Trophoblast cell (in vitro differentiated cells and primary cell): ENCODE measurements around the gene ACBD4.

ENCODE experiments used
- DNase-seq, 2 donors: peaks; one replicate each; pipeline ENCODE4 v3.0.0-alpha.2; 2016
- H2AFZ ChIP-seq: 2 replicates; pipeline ENCODE4 v1.6.1; 2013; ENCODE audit warnings: low read length, moderate library complexity, mild to moderate bottlenecking; ENCODE audit not compliant: insufficient read depth, poor library complexity
- H2AK5ac ChIP-seq: 2 replicates; pipeline ENCODE4 v1.6.1; 2013; ENCODE audit warnings: mild to moderate bottlenecking, low read length
- H2BK120ac ChIP-seq: 2 replicates; pipeline ENCODE4 v1.6.1; 2013; ENCODE audit warnings: low read length, mild to moderate bottlenecking, moderate library complexity; ENCODE audit not compliant: insufficient read depth, poor library complexity
- H2BK12ac ChIP-seq: 2 replicates; pipeline ENCODE4 v1.6.1; 2013; ENCODE audit warnings: mild to moderate bottlenecking, low read length, moderate library complexity
- H2BK5ac ChIP-seq: 2 replicates; pipeline ENCODE4 v1.6.1; 2013; ENCODE audit warnings: low read length, low read depth, moderate library complexity, mild to moderate bottlenecking; ENCODE audit not compliant: poor library complexity
- H3K14ac ChIP-seq: 2 replicates; pipeline ENCODE4 v1.6.1; 2013; ENCODE audit warnings: mild to moderate bottlenecking, low read length
- H3K18ac ChIP-seq: 2 replicates; pipeline ENCODE4 v1.6.1; 2013; ENCODE audit warnings: mild to moderate bottlenecking, low read length
- H3K23ac ChIP-seq: 2 replicates; pipeline ENCODE4 v1.6.1; 2013; ENCODE audit warnings: low read length
- H3K27ac ChIP-seq: 2 replicates; pipeline ENCODE4 v1.5.1; 2013; ENCODE audit warnings: low read depth, mild to moderate bottlenecking, inconsistent platforms, low read length, moderate library complexity
- H3K27me3 ChIP-seq: 2 replicates; pipeline ENCODE4 v1.6.1; 2013; ENCODE audit warnings: inconsistent platforms, mild to moderate bottlenecking, low read length, moderate library complexity; ENCODE audit not compliant: insufficient read depth
- H3K36me3 ChIP-seq, 2 experiments: 1 replicate in 1 of 2; 2 replicates in 1 of 2; pipeline ENCODE4 v1.6.1; 2013; ENCODE audit warnings: low read length in 2 of 2, mild to moderate bottlenecking in 2 of 2, moderate library complexity in 1 of 2; ENCODE audit not compliant: insufficient read depth in 2 of 2, control insufficient read depth in 1 of 2
- H3K4ac ChIP-seq: 2 replicates; pipeline ENCODE4 v1.6.1; 2013; ENCODE audit warnings: low read depth, mild to moderate bottlenecking, low read length, moderate library complexity
- H3K4me1 ChIP-seq, 2 experiments: 1 replicate in 1 of 2; 2 replicates in 1 of 2; pipeline ENCODE4 v1.6.1; 2013; ENCODE audit warnings: low read length in 2 of 2, mild to moderate bottlenecking in 2 of 2, moderate library complexity in 1 of 2; ENCODE audit not compliant: insufficient read depth in 2 of 2, control insufficient read depth in 1 of 2
- H3K4me2 ChIP-seq: 2 replicates; pipeline ENCODE4 v1.6.1; 2013; ENCODE audit warnings: inconsistent platforms, mild to moderate bottlenecking, low read length, moderate library complexity
- H3K4me3 ChIP-seq: 2 replicates; pipeline ENCODE4 v1.5.1; 2013; ENCODE audit warnings: mild to moderate bottlenecking, low read depth, low read length, inconsistent platforms
- H3K79me1 ChIP-seq: one replicate; pipeline ENCODE4 v1.6.1; 2013; ENCODE audit warnings: low read length
- H3K79me2 ChIP-seq: 2 replicates; pipeline ENCODE4 v1.6.1; 2013; ENCODE audit warnings: low read length, mild to moderate bottlenecking; ENCODE audit not compliant: control insufficient read depth, insufficient read depth, poor library complexity
- H3K9ac ChIP-seq: 2 replicates; pipeline ENCODE4 v1.6.1; 2013; ENCODE audit warnings: mild to moderate bottlenecking, low read length
- H3K9me3 ChIP-seq: 2 replicates; pipeline ENCODE4 v1.6.1; 2013; ENCODE audit warnings: low read depth, mild to moderate bottlenecking, control low read depth, inconsistent platforms, low read length; ENCODE audit not compliant: insufficient read depth
- H4K12ac ChIP-seq: 2 replicates; pipeline ENCODE4 v1.6.1; 2013; ENCODE audit warnings: low read depth, mild to moderate bottlenecking, low read length, moderate library complexity
- H4K8ac ChIP-seq: 2 replicates; pipeline ENCODE4 v1.6.1; 2013; ENCODE audit warnings: low read depth, mild to moderate bottlenecking, low read length, moderate library complexity
- H4K91ac ChIP-seq: one replicate; pipeline ENCODE4 v1.6.1; 2013; ENCODE audit warnings: low read depth, mild to moderate bottlenecking, low read length, moderate library complexity
- WGBS: extraction: QIAGEN DNeasy Blood & Tissue Kit; methylation state at CpG from one replicate; pipeline ENCODE4 v1.1.7; 2013; ENCODE audit warnings: missing lambda C conversion rate; ENCODE audit not compliant: insufficient read length, insufficient coverage; ENCODE audit errors: extremely low coverage; 5-methylcytosine and 5-hydroxymethylcytosine counted together

Gene ACBD4

DNA sequence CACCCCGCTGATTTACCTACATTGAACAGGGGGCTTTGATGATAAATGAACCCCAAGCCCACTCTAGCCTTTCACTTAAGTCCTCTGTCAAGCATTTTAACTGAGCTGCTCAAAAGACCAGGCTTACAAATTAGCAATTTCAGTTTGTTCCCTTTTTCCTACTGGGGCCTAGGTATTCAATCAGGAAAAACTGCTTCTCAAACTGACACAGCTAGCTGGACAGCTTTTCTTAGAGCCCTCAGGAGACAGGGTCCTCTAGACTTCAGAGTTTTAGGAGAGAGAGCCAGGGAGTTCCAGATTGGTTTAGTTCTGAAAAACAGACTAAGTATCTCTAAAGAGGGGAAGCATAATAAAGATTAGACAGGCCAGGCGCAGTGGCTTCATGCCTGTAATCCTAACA, 20.0 kb downstream of the ACBD4 start:
- Histone ChIP-seq H4K91ac (peak overlapping the region; percentile 45), H3K4ac (no peak overlapping the region), H2BK12ac (no peak overlapping the region), H3K4me3 (no peak overlapping the region), H3K36me3 (no peaks in the 10 kb centered on the region), H2BK5ac (peak overlapping the region; percentile 42), H3K4me1 (peaks cover 7 to 21% of the 10 kb centered on the region in 2 experiments), H3K27me3 (no peaks in the 10 kb centered on the region), H3K9ac (no peak overlapping the region), H3K14ac (peak overlapping the region; percentile 65), H4K8ac (peak overlapping the region; percentile 46), H3K9me3 (no peaks in the 10 kb centered on the region), H2AK5ac (no peak overlapping the region), H3K23ac (no peak overlapping the region), H3K27ac (peak overlapping the region; percentile 73), H3K79me1 (peaks cover 6% of the 10 kb centered on the region), H2AFZ (no peak overlapping the region), H3K4me2 (peak overlapping the region; percentile 44), H3K18ac (no peak overlapping the region), H4K12ac (no peak overlapping the region), H3K79me2 (peaks cover 2% of the 10 kb centered on the region), H2BK120ac (peak overlapping the region; percentile 49)
- DNase-seq = peak; percentile 63 to 81
- no CpG with 5 or more reads among the region's 2 CpGs for WGBS

- Histone ChIP-seq H2BK12ac (no peak overlapping the region), H2BK120ac (peak overlapping the region; percentile 49), H2BK5ac (no peak overlapping the region), H3K4ac (no peak overlapping the region), H3K27ac (peak overlapping the region; percentile 73), H3K27me3 (no peaks in the 10 kb centered on the region), H3K4me2 (no peak overlapping the region), H3K79me2 (peaks cover 9% of the 10 kb centered on the region), H3K9me3 (no peaks in the 10 kb centered on the region), H4K12ac (no peak overlapping the region), H2AFZ (no peak overlapping the region), H4K91ac (peak overlapping the region; percentile 13), H3K9ac (no peak overlapping the region), H2AK5ac (no peak overlapping the region), H3K79me1 (peaks cover 14% of the 10 kb centered on the region), H3K4me3 (no peak overlapping the region), H3K36me3 (no peaks in the 10 kb centered on the region), H3K18ac (no peak overlapping the region), H4K8ac (no peak overlapping the region), H3K23ac (no peak overlapping the region), H3K4me1 (peaks cover 7 to 20% of the 10 kb centered on the region in 2 experiments), H3K14ac (no peak overlapping the region)
- no peak for DNase-seq
- WGBS = 100% methylated on average over 2 of the region's 3 CpGs
Observed at GRCh38 chr17:45156242-45156641, 20.8 kb downstream of the ACBD4 start.

- peak overlapping the region; percentile 78 for H2AFZ ChIP-seq
- no peaks in the 10 kb centered on the region for H3K27me3 ChIP-seq
- H3K9ac ChIP-seq = peak overlapping the region; percentile 94
- H3K4me2 ChIP-seq = peak overlapping the region; percentile 93
- peak overlapping the region; percentile 99 for H3K14ac ChIP-seq
- H3K18ac ChIP-seq = peak overlapping the region; percentile 98
- peak overlapping the region; percentile 99 for H2BK120ac ChIP-seq
- H3K4me1 ChIP-seq = peaks cover 12 to 19% of the 10 kb centered on the region in 2 experiments
- peak overlapping the region; percentile 100 for H4K91ac ChIP-seq
- H3K79me1 ChIP-seq = peaks cover 19% of the 10 kb centered on the region
- H3K27ac ChIP-seq = peak overlapping the region; percentile 99
- DNase-seq = peak; percentile 30 to 48
- H2BK12ac ChIP-seq = no peak overlapping the region
- no peaks in the 10 kb centered on the region for H3K9me3 ChIP-seq
- peak overlapping the region; percentile 94 for H3K4me3 ChIP-seq
- no CpG with 5 or more reads among the region's 48 CpGs for WGBS
- H4K12ac ChIP-seq = peak overlapping the region; percentile 99
- peak overlapping the region; percentile 99 for H2AK5ac ChIP-seq
- peak overlapping the region; percentile 100 for H4K8ac ChIP-seq
- peak overlapping the region; percentile 100 for H2BK5ac ChIP-seq
- peak overlapping the region; percentile 71 for H3K23ac ChIP-seq
- peak overlapping the region; percentile 98 for H3K4ac ChIP-seq
- no peaks in the 10 kb centered on the region for H3K36me3 ChIP-seq
- peaks cover 10% of the 10 kb centered on the region for H3K79me2 ChIP-seq
Observed at GRCh38 chr17:45160447-45161287, 25.2 kb downstream of the ACBD4 start.

GRCh38 chr17:45161288-45162024, 26.0 kb downstream of the ACBD4 start, which contains the start of gene HEXIM2:
Gene HEXIM2 (plus strand): TSS chr17:45161875. CDS start chr17:45162794, 919 bp downstream.
- H2BK12ac ChIP-seq = no peak within 1 kb of the TSS
- peak within 1 kb of the TSS; percentile 99 for H4K12ac ChIP-seq
- peak within 1 kb of the TSS; percentile 99 for H3K14ac ChIP-seq
- peak within 1 kb of the TSS; percentile 100 for H4K91ac ChIP-seq
- H3K4me2 ChIP-seq = peak within 1 kb of the TSS; percentile 93
- H3K79me1 ChIP-seq = peaks cover 17% of the 10 kb centered on the region
- H3K79me2 ChIP-seq = peaks cover 10% of the 10 kb centered on the region
- H2BK5ac ChIP-seq = peak within 1 kb of the TSS; percentile 100
- peak; percentile 100 for DNase-seq
- H3K27me3 ChIP-seq = no peaks in the 10 kb centered on the region
- no CpG with 5 or more reads among the region's 53 CpGs for WGBS
- peaks cover 8 to 14% of the 10 kb centered on the region in 2 experiments for H3K4me1 ChIP-seq
- peak within 1 kb of the TSS; percentile 78 for H2AFZ ChIP-seq
- peak within 1 kb of the TSS; percentile 99 for H2AK5ac ChIP-seq
- no peaks in the 10 kb centered on the region for H3K36me3 ChIP-seq
- H3K18ac ChIP-seq = peak within 1 kb of the TSS; percentile 98
- H2BK120ac ChIP-seq = peak within 1 kb of the TSS; percentile 99
- H4K8ac ChIP-seq = peak within 1 kb of the TSS; percentile 100
- H3K4ac ChIP-seq = peak within 1 kb of the TSS; percentile 98
- peak within 1 kb of the TSS; percentile 94 for H3K9ac ChIP-seq
- H3K4me3 ChIP-seq = peak within 1 kb of the TSS; percentile 94
- H3K27ac ChIP-seq = peak within 1 kb of the TSS; percentile 99
- no peak within 1 kb of the TSS for H3K23ac ChIP-seq
- H3K9me3 ChIP-seq = no peaks in the 10 kb centered on the region
